Neuron (in vitro differentiated cells): ENCODE data around the gene ITFG2.
"Not testable (repeated sequence)": the region's sequence is repeated elsewhere in the genome, so short reads cannot be mapped to it uniquely, and the experiment has no call there.

ENCODE experiments used
- H2AFZ ChIP-seq: one replicate; pipeline ENCODE4 v1.6.1; 2013; ENCODE audit warnings: low read depth, mild to moderate bottlenecking, inconsistent platforms, low read length, moderate library complexity
- H3K27me3 ChIP-seq: one replicate; pipeline ENCODE4 v1.6.1; 2013; ENCODE audit warnings: low read length; ENCODE audit not compliant: insufficient read depth
- H3K36me3 ChIP-seq: one replicate; pipeline ENCODE4 v1.6.1; 2013; ENCODE audit warnings: low read length; ENCODE audit not compliant: insufficient read depth
- H3K4me1 ChIP-seq: one replicate; pipeline ENCODE4 v1.6.1; 2013; ENCODE audit warnings: low read length; ENCODE audit not compliant: insufficient read depth
- H3K4me3 ChIP-seq: 2 replicates; pipeline ENCODE4 v1.5.1; 2013; ENCODE audit warnings: mild to moderate bottlenecking, low read length, moderate library complexity
- H3K9me3 ChIP-seq: one replicate; pipeline ENCODE4 v1.6.1; 2013; ENCODE audit warnings: low read length

The ITFG2 gene

GRCh38 chr12:2868986-2869632 is 56.6 kb downstream of the ITFG2 start:
- H2AFZ ChIP-seq, H3K27me3 ChIP-seq, H3K4me1 ChIP-seq, H3K9me3 ChIP-seq, H3K4me3 ChIP-seq: not testable (repeated sequence)
- H3K36me3 ChIP-seq = peaks cover 74% of the 10 kb centered on the region
